B cell (primary cell): ENCODE results near the gene SLC17A1.

Source experiments
- EZH2 ChIP-seq: IDR thresholded peaks from 2 replicates; pipeline ENCODE4 v1.6.1; 2012; ENCODE audit warnings: borderline replicate concordance, low read depth, mild to moderate bottlenecking, moderate library complexity, low read length; ENCODE audit not compliant: insufficient read depth, poor library complexity, severe bottlenecking
- TF ChIP-seq, protein P1 (sequence below): fragments of 200-600 bp; IDR thresholded peaks from one replicate; pipeline ENCODE4 v1.8.0; 2022; ENCODE audit warnings: antibody characterized with exemption, mild to moderate bottlenecking

DNA sequence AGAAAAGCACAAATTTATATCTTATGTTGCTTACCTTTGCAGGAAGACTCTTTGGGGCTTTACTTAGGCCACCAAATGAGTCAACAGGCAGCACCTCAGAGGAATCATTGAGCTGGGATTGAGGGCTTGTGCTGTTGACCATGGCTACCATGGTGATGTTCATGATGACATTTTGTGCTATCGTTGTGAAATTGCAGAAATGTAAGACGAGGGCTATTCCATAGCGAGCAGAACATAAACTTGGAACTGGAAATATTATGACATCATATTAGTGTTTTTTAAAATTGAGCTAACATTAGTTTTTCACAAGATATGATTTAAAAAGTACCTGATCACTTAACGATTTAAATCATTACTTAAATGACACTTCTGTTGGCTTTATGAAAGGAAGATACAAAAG is 30.3 kb upstream of the SLC17A1 start:
- TF ChIP-seq EZH2, result no peak
- TF ChIP-seq, protein P1, sequence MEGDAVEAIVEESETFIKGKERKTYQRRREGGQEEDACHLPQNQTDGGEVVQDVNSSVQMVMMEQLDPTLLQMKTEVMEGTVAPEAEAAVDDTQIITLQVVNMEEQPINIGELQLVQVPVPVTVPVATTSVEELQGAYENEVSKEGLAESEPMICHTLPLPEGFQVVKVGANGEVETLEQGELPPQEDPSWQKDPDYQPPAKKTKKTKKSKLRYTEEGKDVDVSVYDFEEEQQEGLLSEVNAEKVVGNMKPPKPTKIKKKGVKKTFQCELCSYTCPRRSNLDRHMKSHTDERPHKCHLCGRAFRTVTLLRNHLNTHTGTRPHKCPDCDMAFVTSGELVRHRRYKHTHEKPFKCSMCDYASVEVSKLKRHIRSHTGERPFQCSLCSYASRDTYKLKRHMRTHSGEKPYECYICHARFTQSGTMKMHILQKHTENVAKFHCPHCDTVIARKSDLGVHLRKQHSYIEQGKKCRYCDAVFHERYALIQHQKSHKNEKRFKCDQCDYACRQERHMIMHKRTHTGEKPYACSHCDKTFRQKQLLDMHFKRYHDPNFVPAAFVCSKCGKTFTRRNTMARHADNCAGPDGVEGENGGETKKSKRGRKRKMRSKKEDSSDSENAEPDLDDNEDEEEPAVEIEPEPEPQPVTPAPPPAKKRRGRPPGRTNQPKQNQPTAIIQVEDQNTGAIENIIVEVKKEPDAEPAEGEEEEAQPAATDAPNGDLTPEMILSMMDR, result no peak
